ENCODE measurements around the gene NDUFS8. TPM values are rescaled to one million over a fixed set of nuclear protein-coding genes. Genes with fewer than 3 reads are reported as not detected.
"Not testable (repeated sequence)": the region's sequence is repeated elsewhere in the genome, so short reads cannot be mapped to it uniquely, and the experiment has no call there.

The NDUFS8 gene
- polyA plus RNA-seq, 2 donors: 131 to 168 TPM

- not testable (repeated sequence) for H3K4me3 ChIP-seq (ENCODE audit: low read depth in 1 of 2, low read length in 2 of 2); H3K27ac ChIP-seq (ENCODE audit: low read depth in 2 of 2, low read length in 1 of 2); H3K36me3 ChIP-seq (ENCODE audit: control insufficient read depth in 2 of 2, insufficient read depth in 2 of 2, low read length in 1 of 2); H3K9me3 ChIP-seq (ENCODE audit: control insufficient read depth in 2 of 2, insufficient read depth in 1 of 2, low read depth in 1 of 2, low read length in 1 of 2); H3K27me3 ChIP-seq (ENCODE audit: control insufficient read depth in 1 of 2, insufficient read depth in 2 of 2, low read length in 2 of 2); H3K4me1 ChIP-seq (ENCODE audit: control insufficient read depth in 2 of 2, insufficient read depth in 2 of 2, low read length in 1 of 2)
- WGBS, 2 donors: 97 to 100% methylated on average over 3 of the region's 3 CpGs
These were observed 35.4 kb upstream of the NDUFS8 start for GRCh38 chr11:67995129-67995528.

- not testable (repeated sequence) for H3K4me1 ChIP-seq (ENCODE audit: control insufficient read depth in 2 of 2, insufficient read depth in 2 of 2, low read length in 1 of 2); H3K27ac ChIP-seq (ENCODE audit: low read depth in 2 of 2, low read length in 1 of 2); H3K9me3 ChIP-seq (ENCODE audit: control insufficient read depth in 2 of 2, insufficient read depth in 1 of 2, low read depth in 1 of 2, low read length in 1 of 2); H3K27me3 ChIP-seq (ENCODE audit: control insufficient read depth in 1 of 2, insufficient read depth in 2 of 2, low read length in 2 of 2); H3K4me3 ChIP-seq (ENCODE audit: low read depth in 1 of 2, low read length in 2 of 2); H3K36me3 ChIP-seq (ENCODE audit: control insufficient read depth in 2 of 2, insufficient read depth in 2 of 2, low read length in 1 of 2)
- WGBS, 2 donors: 79 to 87% methylated on average over 11 to 14 of the region's 14 CpGs
These were observed 34.9 kb upstream of the NDUFS8 start for GRCh38 chr11:67995579-67995978.

DNA sequence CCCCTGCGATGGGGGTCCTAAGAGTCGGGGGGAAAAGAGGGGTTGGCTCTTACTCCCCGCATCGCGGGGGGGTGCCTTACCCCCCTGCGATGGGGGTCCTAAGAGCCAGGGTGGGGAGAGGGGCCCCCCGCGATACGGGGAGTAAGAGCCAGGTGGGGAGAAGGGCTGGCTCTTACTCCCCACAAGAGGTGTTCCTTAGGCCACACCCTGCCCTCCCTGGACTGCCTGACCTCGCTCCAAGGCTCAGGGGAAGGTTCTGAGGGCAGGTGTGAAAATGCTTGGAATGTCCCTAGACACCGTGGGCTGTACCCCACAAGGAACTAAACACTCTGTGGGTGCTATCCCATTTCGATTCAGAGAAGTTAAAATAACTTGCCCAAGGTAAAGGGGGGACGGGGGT lies 34.4 kb upstream of the NDUFS8 start:
- Histone ChIP-seq H3K9me3 (ENCODE audit: control insufficient read depth in 2 of 2, insufficient read depth in 1 of 2, low read depth in 1 of 2, low read length in 1 of 2) (peaks cover 0 to 4% of the 10 kb centered on the region in 2 donors), H3K27me3 (ENCODE audit: control insufficient read depth in 1 of 2, insufficient read depth in 2 of 2, low read length in 2 of 2) (no peaks in the 10 kb centered on the region), H3K27ac (ENCODE audit: low read depth in 2 of 2, low read length in 1 of 2) (no peak overlapping the region), H3K4me3 (ENCODE audit: low read depth in 1 of 2, low read length in 2 of 2) (no peak overlapping the region), H3K4me1 (ENCODE audit: control insufficient read depth in 2 of 2, insufficient read depth in 2 of 2, low read length in 1 of 2) (peaks cover under 1 to 3% of the 10 kb centered on the region in 2 donors), H3K36me3 (ENCODE audit: control insufficient read depth in 2 of 2, insufficient read depth in 2 of 2, low read length in 1 of 2) (peaks cover 0 to 6% of the 10 kb centered on the region in 2 donors)
- WGBS, 2 donors: 88 to 92% methylated on average over 13 of the region's 13 CpGs

DNA sequence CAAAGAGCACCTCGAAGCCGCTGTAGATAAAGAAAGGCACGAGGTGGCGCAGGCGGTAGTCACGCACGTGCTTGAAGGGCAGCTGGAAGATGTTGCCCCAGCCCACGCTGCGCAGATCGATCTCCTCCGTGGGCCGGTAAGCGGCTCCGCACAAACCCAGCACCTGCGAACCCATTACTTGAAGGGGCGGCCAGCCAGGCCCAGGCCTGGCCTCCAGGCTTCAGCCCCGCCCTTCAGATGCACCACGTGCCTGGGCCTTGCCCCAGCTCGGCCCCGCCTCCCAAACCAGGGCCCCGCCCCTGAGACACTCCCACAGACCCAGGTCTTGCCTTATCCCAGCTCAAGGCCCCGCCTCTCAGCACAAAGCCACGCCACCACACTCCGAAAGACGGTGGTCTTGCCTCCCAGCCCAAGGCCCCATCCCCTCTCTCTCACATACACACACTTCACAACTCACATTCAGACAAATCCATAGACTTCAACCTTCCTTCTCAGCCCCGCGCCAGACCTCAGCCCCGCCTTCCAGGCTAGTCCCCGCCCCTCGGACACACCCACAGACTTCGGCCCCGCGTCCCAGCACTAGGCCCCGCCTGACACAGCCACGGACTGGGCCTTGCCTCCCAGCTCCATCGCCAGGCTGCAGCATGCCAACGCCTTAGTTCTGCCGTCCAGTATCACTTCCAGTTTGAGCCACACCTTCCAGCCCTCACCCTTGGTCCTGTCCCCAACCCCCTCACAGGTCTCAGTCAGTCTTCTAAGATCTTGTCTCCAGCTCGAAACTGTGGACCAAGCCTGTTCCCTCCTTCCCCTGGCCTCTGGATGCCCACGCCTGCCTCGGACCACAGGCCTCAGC lies 33.6 kb upstream of the NDUFS8 start:
- Histone ChIP-seq H3K36me3 (ENCODE audit: control insufficient read depth in 2 of 2, insufficient read depth in 2 of 2, low read length in 1 of 2) (peaks cover 0 to 6% of the 10 kb centered on the region in 2 donors), H3K27ac (ENCODE audit: low read depth in 2 of 2, low read length in 1 of 2) (no peak overlapping the region), H3K4me3 (ENCODE audit: low read depth in 1 of 2, low read length in 2 of 2) (no peak overlapping the region), H3K27me3 (ENCODE audit: control insufficient read depth in 1 of 2, insufficient read depth in 2 of 2, low read length in 2 of 2) (no peaks in the 10 kb centered on the region), H3K9me3 (ENCODE audit: control insufficient read depth in 2 of 2, insufficient read depth in 1 of 2, low read depth in 1 of 2, low read length in 1 of 2) (peaks cover 0 to 4% of the 10 kb centered on the region in 2 donors), H3K4me1 (ENCODE audit: control insufficient read depth in 2 of 2, insufficient read depth in 2 of 2, low read length in 1 of 2) (peaks cover 0 to 3% of the 10 kb centered on the region in 2 donors)
- 60 to 73% methylated on average over 41 of the region's 41 CpGs for WGBS, 2 donors

- Histone ChIP-seq H3K27ac (ENCODE audit: low read depth in 2 of 2, low read length in 1 of 2) (no peak overlapping the region), H3K27me3 (ENCODE audit: control insufficient read depth in 1 of 2, insufficient read depth in 2 of 2, low read length in 2 of 2) (no peaks in the 10 kb centered on the region), H3K9me3 (ENCODE audit: control insufficient read depth in 2 of 2, insufficient read depth in 1 of 2, low read depth in 1 of 2, low read length in 1 of 2) (peaks cover 0 to 4% of the 10 kb centered on the region in 2 donors), H3K36me3 (ENCODE audit: control insufficient read depth in 2 of 2, insufficient read depth in 2 of 2, low read length in 1 of 2) (peaks cover 0 to 6% of the 10 kb centered on the region in 2 donors), H3K4me1 (ENCODE audit: control insufficient read depth in 2 of 2, insufficient read depth in 2 of 2, low read length in 1 of 2) (peaks cover 0 to 4% of the 10 kb centered on the region in 2 donors), H3K4me3 (ENCODE audit: low read depth in 1 of 2, low read length in 2 of 2) (no peak overlapping the region)
- WGBS, 2 donors: 91 to 93% methylated on average over 29 of the region's 29 CpGs
These were observed 33.0 kb upstream of the NDUFS8 start for GRCh38 chr11:67997475-67997921.

DNA sequence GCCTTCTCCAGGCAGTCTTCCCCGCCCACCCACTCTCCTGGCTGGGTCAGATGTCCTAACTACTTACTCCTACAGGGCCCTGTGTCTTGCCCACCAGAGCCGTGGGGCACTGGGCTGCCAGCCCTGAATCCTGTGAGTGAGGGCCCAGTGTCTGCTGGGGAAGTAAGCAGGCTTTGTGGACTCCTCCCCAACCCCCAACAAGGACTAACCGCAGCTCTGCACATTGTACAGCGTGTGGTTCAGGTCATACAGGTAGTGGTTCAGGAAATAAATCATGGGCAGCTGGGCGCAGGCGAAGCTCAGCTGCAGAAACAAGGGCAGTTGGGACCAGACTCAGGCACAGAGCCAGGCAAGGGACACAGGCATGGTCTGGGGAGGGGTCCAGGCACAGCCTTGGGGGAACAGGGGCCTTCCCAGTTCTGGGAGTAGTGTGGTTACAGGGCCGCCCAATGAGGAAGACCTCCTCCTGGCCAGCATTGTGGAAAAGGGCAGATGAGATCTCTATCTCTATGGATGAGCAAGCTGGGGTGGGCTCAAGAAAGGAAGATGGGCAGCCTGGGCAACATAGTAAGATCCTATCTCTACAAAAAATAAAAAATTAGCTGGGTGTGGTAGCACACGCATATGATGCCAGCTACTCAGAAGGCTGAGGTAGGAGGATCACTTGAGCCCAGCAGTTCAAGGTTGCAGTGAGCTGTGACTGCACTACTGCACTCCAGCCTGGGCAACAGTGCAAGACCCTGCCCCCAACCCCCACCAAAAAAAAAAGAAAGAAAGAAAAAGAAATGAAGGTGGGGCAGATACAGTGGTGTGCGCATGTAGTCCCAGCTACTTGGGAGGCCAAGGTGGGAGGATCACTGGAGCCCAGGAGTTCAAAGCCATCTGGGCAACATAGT lies 32.1 kb upstream of the NDUFS8 start:
- H3K4me1 ChIP-seq (ENCODE audit: control insufficient read depth in 2 of 2, insufficient read depth in 2 of 2, low read length in 1 of 2): peaks cover 0 to 10% of the 10 kb centered on the region in 2 donors
- peaks cover 0 to 6% of the 10 kb centered on the region in 2 donors for H3K36me3 ChIP-seq (ENCODE audit: control insufficient read depth in 2 of 2, insufficient read depth in 2 of 2, low read length in 1 of 2)
- no peak overlapping the region for H3K4me3 ChIP-seq (ENCODE audit: low read depth in 1 of 2, low read length in 2 of 2)
- H3K27ac ChIP-seq (ENCODE audit: low read depth in 2 of 2, low read length in 1 of 2): no peak overlapping the region
- WGBS, 2 donors: 79 to 91% methylated on average over 9 of the region's 9 CpGs
- no peaks in the 10 kb centered on the region for H3K27me3 ChIP-seq (ENCODE audit: control insufficient read depth in 1 of 2, insufficient read depth in 2 of 2, low read length in 2 of 2)
- H3K9me3 ChIP-seq (ENCODE audit: control insufficient read depth in 2 of 2, insufficient read depth in 1 of 2, low read depth in 1 of 2, low read length in 1 of 2): peaks cover 0 to 4% of the 10 kb centered on the region in 2 donors

- peaks cover 0 to 10% of the 10 kb centered on the region in 2 donors for H3K4me1 ChIP-seq (ENCODE audit: control insufficient read depth in 2 of 2, insufficient read depth in 2 of 2, low read length in 1 of 2)
- peaks cover 0 to 4% of the 10 kb centered on the region in 2 donors for H3K9me3 ChIP-seq (ENCODE audit: control insufficient read depth in 2 of 2, insufficient read depth in 1 of 2, low read depth in 1 of 2, low read length in 1 of 2)
- H3K36me3 ChIP-seq (ENCODE audit: control insufficient read depth in 2 of 2, insufficient read depth in 2 of 2, low read length in 1 of 2): peaks cover 0 to 6% of the 10 kb centered on the region in 2 donors
- H3K4me3 ChIP-seq (ENCODE audit: low read depth in 1 of 2, low read length in 2 of 2): no peak overlapping the region
- H3K27ac ChIP-seq (ENCODE audit: low read depth in 2 of 2, low read length in 1 of 2): no peak overlapping the region
- WGBS, 2 donors: 96 to 97% methylated on average over 13 of the region's 13 CpGs
- no peaks in the 10 kb centered on the region for H3K27me3 ChIP-seq (ENCODE audit: control insufficient read depth in 1 of 2, insufficient read depth in 2 of 2, low read length in 2 of 2)
These were observed 31.3 kb upstream of the NDUFS8 start for GRCh38 chr11:67999201-67999629.

DNA sequence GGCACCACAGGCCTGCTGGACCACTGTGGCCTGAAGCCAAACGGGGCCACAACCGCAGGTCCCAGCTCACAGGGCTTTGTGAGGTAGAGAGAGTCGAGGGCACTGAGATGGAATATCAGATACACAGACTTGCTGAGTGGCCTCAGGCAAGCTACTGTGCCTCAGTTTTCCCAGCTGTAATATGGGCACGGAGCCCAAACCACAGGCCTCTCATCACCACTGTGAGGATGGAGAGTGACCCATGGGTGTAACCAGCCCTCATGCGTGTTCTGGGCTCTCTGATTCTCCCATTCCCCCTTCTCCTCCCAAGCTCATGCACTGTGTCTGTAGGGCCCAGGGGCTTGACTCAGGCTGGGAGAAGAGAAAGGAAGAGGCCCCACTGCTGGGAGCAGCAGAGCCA lies 30.8 kb upstream of the NDUFS8 start:
- WGBS, 2 donors: 91 to 95% methylated on average over 5 of the region's 5 CpGs
- Histone ChIP-seq H3K9me3 (ENCODE audit: control insufficient read depth in 2 of 2, insufficient read depth in 1 of 2, low read depth in 1 of 2, low read length in 1 of 2) (peaks cover 0 to 4% of the 10 kb centered on the region in 2 donors), H3K4me3 (ENCODE audit: low read depth in 1 of 2, low read length in 2 of 2) (no peak overlapping the region), H3K36me3 (ENCODE audit: control insufficient read depth in 2 of 2, insufficient read depth in 2 of 2, low read length in 1 of 2) (peaks cover 0 to 6% of the 10 kb centered on the region in 2 donors), H3K27ac (ENCODE audit: low read depth in 2 of 2, low read length in 1 of 2) (no peak overlapping the region), H3K27me3 (ENCODE audit: control insufficient read depth in 1 of 2, insufficient read depth in 2 of 2, low read length in 2 of 2) (no peaks in the 10 kb centered on the region), H3K4me1 (ENCODE audit: control insufficient read depth in 2 of 2, insufficient read depth in 2 of 2, low read length in 1 of 2) (peaks cover 0 to 10% of the 10 kb centered on the region in 2 donors)

DNA sequence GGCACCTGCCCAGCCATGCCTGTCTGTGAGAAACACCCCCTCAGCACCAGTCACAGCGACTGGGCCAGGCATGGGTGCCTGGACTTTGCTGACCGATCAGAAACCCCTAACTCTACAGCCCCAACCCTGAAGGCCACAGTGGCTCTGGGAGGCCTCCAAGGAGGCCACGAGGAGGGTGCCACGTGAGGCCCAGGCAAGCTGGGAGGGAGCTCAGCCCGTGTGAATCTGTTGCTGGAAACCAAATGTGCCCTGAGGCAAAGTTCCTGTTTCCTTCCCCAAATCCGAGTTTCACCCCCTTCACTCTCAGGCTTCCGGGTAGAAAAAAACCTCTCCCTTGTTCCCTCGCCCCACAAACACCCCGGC lies 27.9 kb upstream of the NDUFS8 start:
- no peaks in the 10 kb centered on the region for H3K9me3 ChIP-seq (ENCODE audit: control insufficient read depth in 2 of 2, insufficient read depth in 1 of 2, low read depth in 1 of 2, low read length in 1 of 2)
- H3K27ac ChIP-seq (ENCODE audit: low read depth in 2 of 2, low read length in 1 of 2): no peak overlapping the region
- WGBS, 2 donors: 53 to 61% methylated on average over 9 of the region's 9 CpGs
- no peaks in the 10 kb centered on the region for H3K27me3 ChIP-seq (ENCODE audit: control insufficient read depth in 1 of 2, insufficient read depth in 2 of 2, low read length in 2 of 2)
- peaks cover 0 to under 1% of the 10 kb centered on the region in 2 donors for H3K36me3 ChIP-seq (ENCODE audit: control insufficient read depth in 2 of 2, insufficient read depth in 2 of 2, low read length in 1 of 2)
- H3K4me1 ChIP-seq (ENCODE audit: control insufficient read depth in 2 of 2, insufficient read depth in 2 of 2, low read length in 1 of 2): peaks cover 0 to 7% of the 10 kb centered on the region in 2 donors
- H3K4me3 ChIP-seq (ENCODE audit: low read depth in 1 of 2, low read length in 2 of 2): no peak overlapping the region
